Activated CD4-positive, alpha-beta T cell treated with anti-CD3 and anti-CD28 coated beads, Interleukin-2, Interleukin-4, amounts not matched to agents 100 ng/mL and 50 ng/mL, durations not matched to agents 16 hours and 8 hours (primary cell): Measurements from ENCODE around the gene ZNF107.
"Not testable (repeated sequence)": the region's sequence is repeated elsewhere in the genome, so short reads cannot be mapped to it uniquely, and the experiment has no call there.

Source experiments
- DNase-seq: peaks from one replicate; pipeline ENCODE4 v3.0.0-alpha.2; 2020; ENCODE audit warnings: low spot score

Gene ZNF107

GRCh38 chr7:64651203-64651602 is 14.7 kb upstream of the ZNF107 start:
- DNase-seq: no peak

- no peak for DNase-seq
Measured at GRCh38 chr7:64651632-64652165, 14.2 kb upstream of the ZNF107 start.

- DNase-seq: no peak
Measured at GRCh38 chr7:64653721-64654401, 12.1 kb upstream of the ZNF107 start.

- no peak for DNase-seq
Measured at GRCh38 chr7:64654796-64655548, 11.0 kb upstream of the ZNF107 start.

- no peak for DNase-seq
Measured at GRCh38 chr7:64655811-64656210, 10.1 kb upstream of the ZNF107 start.

GRCh38 chr7:64656489-64656888 is 9.4 kb upstream of the ZNF107 start:
- DNase-seq: no peak

GRCh38 chr7:64662091-64662490 is 3.8 kb upstream of the ZNF107 start:
- not testable (repeated sequence) for DNase-seq

- no peak for DNase-seq
Measured at GRCh38 chr7:64666663-64667050, 724 bp downstream of the ZNF107 start.

- DNase-seq: no peak
Measured at GRCh38 chr7:64667311-64667710, 1.4 kb downstream of the ZNF107 start.

- no peak for DNase-seq
Measured at GRCh38 chr7:64672414-64672813, 6.5 kb downstream of the ZNF107 start.

GRCh38 chr7:64685091-64685490 is 19.2 kb downstream of the ZNF107 start:
- no peak for DNase-seq

GRCh38 chr7:64685741-64686140 is 19.8 kb downstream of the ZNF107 start:
- no peak for DNase-seq

GRCh38 chr7:64686493-64687184 is 20.7 kb downstream of the ZNF107 start:
- no peak for DNase-seq

GRCh38 chr7:64687249-64687648 is 21.3 kb downstream of the ZNF107 start:
- no peak for DNase-seq

- DNase-seq: no peak
Measured at GRCh38 chr7:64688988-64689387, 23.1 kb downstream of the ZNF107 start.

- no peak for DNase-seq
Measured at GRCh38 chr7:64691831-64692230, 25.9 kb downstream of the ZNF107 start.

- not testable (repeated sequence) for DNase-seq
Measured at GRCh38 chr7:64697863-64698262, 31.9 kb downstream of the ZNF107 start.

- no peak for DNase-seq
Measured at GRCh38 chr7:64706625-64707292, 40.8 kb downstream of the ZNF107 start.

- not testable (repeated sequence) for DNase-seq
Measured at GRCh38 chr7:64717896-64718295, 52.0 kb downstream of the ZNF107 start.

GRCh38 chr7:64729089-64729848 is 63.3 kb downstream of the ZNF107 start:
- no peak for DNase-seq

- no peak for DNase-seq
Measured at GRCh38 chr7:64733550-64734240, 67.8 kb downstream of the ZNF107 start.
